Liver (tissue), 9 donors: ENCODE results near the gene IMPDH2. TPM values are rescaled to one million over a fixed set of nuclear protein-coding genes. Genes with fewer than 3 reads are reported as not detected.

Experiments
- DNase-seq: peaks from one replicate; pipeline ENCODE4 v3.0.0-alpha.2; 2017; ENCODE audit warnings: low spot score
- H3K27ac ChIP-seq, 2 donors: one replicate each; pipeline ENCODE4 v1.7.0; 2013; ENCODE audit warnings: inconsistent platforms in 2 of 2, low read length in 2 of 2, control low read depth in 1 of 2, low read depth in 1 of 2, mild to moderate bottlenecking in 1 of 2
- H3K27me3 ChIP-seq, 4 donors: one replicate each; pipeline versions ENCODE4 v1.6.1 to v1.7.0; 2013; ENCODE audit warnings: low read length in 3 of 4, inconsistent platforms in 1 of 4, mild to moderate bottlenecking in 1 of 4, moderate library complexity in 1 of 4; ENCODE audit not compliant: control insufficient read depth in 4 of 4, insufficient read depth in 4 of 4
- H3K36me3 ChIP-seq, 4 donors: one replicate each; pipeline versions ENCODE4 v1.6.1 to v1.7.0; 2013; ENCODE audit warnings: low read length in 3 of 4, mild to moderate bottlenecking in 3 of 4, low read depth in 1 of 4, moderate library complexity in 1 of 4; ENCODE audit not compliant: control insufficient read depth in 4 of 4, insufficient read depth in 3 of 4
- H3K4me1 ChIP-seq, 4 donors: one replicate each; pipeline versions ENCODE4 v1.6.1 to v1.7.0; 2013; ENCODE audit warnings: low read length in 3 of 4, mild to moderate bottlenecking in 3 of 4, moderate library complexity in 1 of 4; ENCODE audit not compliant: control insufficient read depth in 4 of 4, insufficient read depth in 4 of 4
- H3K4me3 ChIP-seq, 3 donors: one replicate each; pipeline versions ENCODE4 v1.6.1 to v1.7.0; 2013; ENCODE audit warnings: low read length in 3 of 3, control low read depth in 1 of 3, low read depth in 1 of 3, mild to moderate bottlenecking in 1 of 3
- H3K9ac ChIP-seq, 2 donors: one replicate each; pipeline ENCODE4 v1.7.0; 2013; ENCODE audit warnings: low read length in 2 of 2, mild to moderate bottlenecking in 2 of 2, moderate library complexity in 2 of 2, control low read depth in 1 of 2, low read depth in 1 of 2
- H3K9me3 ChIP-seq, 4 donors: one replicate each; pipeline versions ENCODE4 v1.6.1 to v1.7.0; 2013; ENCODE audit warnings: low read length in 3 of 4; ENCODE audit not compliant: control insufficient read depth in 4 of 4
- EGR1 ChIP-seq, 2 donors: IDR thresholded peaks; 2 replicates each; pipeline ENCODE4 v1.6.1; 2016 to 2018; ENCODE audit warnings: antibody characterized with exemption in 2 of 2, low read depth in 2 of 2
- FOXA1 ChIP-seq: IDR thresholded peaks from 2 replicates; pipeline ENCODE4 v1.6.1; 2016; ENCODE audit warnings: antibody characterized with exemption
- FOXA2 ChIP-seq: IDR thresholded peaks from 2 replicates; pipeline ENCODE4 v1.6.1; 2016; ENCODE audit warnings: antibody characterized with exemption
- GABPA ChIP-seq, 2 donors: IDR thresholded peaks in 1 of 2; conservative IDR thresholded peaks in 1 of 2; 2 replicates each; pipeline ENCODE4 v1.6.1; 2016; ENCODE audit warnings: antibody characterized with exemption in 2 of 2, mild to moderate bottlenecking in 1 of 2, moderate library complexity in 1 of 2
- HNF4G ChIP-seq: IDR thresholded peaks from 2 replicates; pipeline ENCODE4 v1.6.1; 2016; ENCODE audit warnings: antibody characterized with exemption
- JUND ChIP-seq, 2 donors: IDR thresholded peaks; 2 replicates each; pipeline ENCODE4 v1.6.1; 2016; ENCODE audit warnings: antibody characterized with exemption in 2 of 2
- RAD21 ChIP-seq, 2 donors: IDR thresholded peaks; 2 replicates each; pipeline ENCODE4 v1.6.1; 2016; ENCODE audit warnings: antibody characterized with exemption in 2 of 2, mild to moderate bottlenecking in 2 of 2
- RXRA ChIP-seq, 2 donors: IDR thresholded peaks; 2 replicates each; pipeline ENCODE4 v1.6.1; 2017 to 2018; ENCODE audit warnings: antibody characterized with exemption in 2 of 2, mild to moderate bottlenecking in 1 of 2
- SP1 ChIP-seq: IDR thresholded peaks from 2 replicates; pipeline ENCODE4 v1.6.1; 2018; ENCODE audit warnings: antibody characterized with exemption, mild to moderate bottlenecking
- YY1 ChIP-seq: IDR thresholded peaks from 2 replicates; pipeline ENCODE4 v1.6.1; 2016; ENCODE audit warnings: antibody characterized with exemption, mild to moderate bottlenecking
- WGBS: extraction: QIAGEN DNeasy Blood & Tissue Kit; methylation state at CpG from one replicate; pipeline ENCODE4 v1.1.7; 2013; 5-methylcytosine and 5-hydroxymethylcytosine counted together
- polyA plus RNA-seq, 2 donors: library from polyadenylated mRNA; stranded (reverse) in 1 of 2; unstranded in 1 of 2; fragments of 200-250 nt in 1 of 2; fragments of >200 nt in 1 of 2; fragmentation: Nextera tagmentation in 1 of 2; extraction: Ambion mirVana in 1 of 2; gene quantifications; one replicate each; pipeline versions ENCODE4 v1.2.1 to v1.2.3, GENCODE V29; 2013 to 2015
- total RNA-seq, 2 donors: library from RNA; depleted of rRNA; stranded (reverse); fragments of >200 nt; gene quantifications; one replicate each; pipeline ENCODE4 v1.2.3, GENCODE V29; 2014
- TF ChIP-seq, protein P1 (sequence below): IDR thresholded peaks from 2 replicates; pipeline ENCODE4 v1.6.1; 2016; ENCODE audit warnings: antibody characterized with exemption
- TF ChIP-seq, protein P2 (sequence below): IDR thresholded peaks from 2 replicates; pipeline ENCODE4 v1.6.1; 2016; ENCODE audit warnings: antibody characterized with exemption
- TF ChIP-seq, protein P3 (sequence below): IDR thresholded peaks from 2 replicates; pipeline ENCODE4 v1.6.1; 2016; ENCODE audit warnings: antibody characterized with exemption
- TF ChIP-seq, protein P4 (sequence below): fragments of 150-350 bp; IDR thresholded peaks from 2 replicates; pipeline ENCODE4 v1.5.1; 2017; ENCODE audit warnings: improper control_type of control experiment, low read depth, low read length; ENCODE audit not compliant: missing input control
- donor health status: healthy.
- donor health status: healthy.
- donor health status: healthy.
- donor health status: healthy.
- donor health status: healthy.

Gene IMPDH2
- total and polyA plus RNA-seq, 4 donors: 20.9 to 182 (median 39.7) TPM

DNA sequence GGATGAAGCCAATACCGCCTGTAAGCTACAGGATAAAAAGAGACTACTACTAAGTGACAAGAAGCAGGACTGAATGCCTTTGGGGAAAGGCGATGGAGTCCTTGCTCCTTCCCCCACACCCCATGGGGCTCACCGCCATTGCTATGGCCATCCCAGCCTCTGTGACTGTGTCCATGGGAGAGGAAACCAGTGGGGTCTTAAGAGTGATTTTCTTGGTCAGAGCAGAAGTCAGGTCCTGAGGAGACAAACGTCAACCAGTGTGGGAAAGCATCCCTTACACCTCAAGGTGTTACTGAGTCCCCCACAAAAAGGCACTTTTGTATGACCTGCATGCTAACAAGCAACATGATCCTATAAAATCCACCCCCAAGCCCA lies 913 bp downstream of the IMPDH2 start:
- Histone ChIP-seq H3K9ac (peak overlapping the region in 1 of 2 donors; percentile 81), H3K4me1 (peaks cover 3 to 23% (median 15%) of the 10 kb centered on the region in 4 donors), H3K9me3 (no peaks in the 10 kb centered on the region), H3K4me3 (peak overlapping the region in 2 of 3 donors; percentile 73 to 75), H3K27ac (peak overlapping the region; percentile 96), H3K27me3 (no peaks in the 10 kb centered on the region), H3K36me3 (peaks cover 0 to 54% (median 42%) of the 10 kb centered on the region in 4 donors)
- TF ChIP-seq SP1: no peak
- TF ChIP-seq, protein P1, sequence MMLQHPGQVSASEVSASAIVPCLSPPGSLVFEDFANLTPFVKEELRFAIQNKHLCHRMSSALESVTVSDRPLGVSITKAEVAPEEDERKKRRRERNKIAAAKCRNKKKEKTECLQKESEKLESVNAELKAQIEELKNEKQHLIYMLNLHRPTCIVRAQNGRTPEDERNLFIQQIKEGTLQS: no peak
- no peak for TF ChIP-seq HNF4G
- TF ChIP-seq EGR1 (IDR thresholded peaks at IDR 0.05; ENCODE audit: low read depth in 2 of 2): no peak
- no peak for TF ChIP-seq RAD21 (IDR thresholded peaks at IDR 0.05)
- 86% methylated on average over 4 of the region's 4 CpGs for WGBS
- no peak for DNase-seq

DNA sequence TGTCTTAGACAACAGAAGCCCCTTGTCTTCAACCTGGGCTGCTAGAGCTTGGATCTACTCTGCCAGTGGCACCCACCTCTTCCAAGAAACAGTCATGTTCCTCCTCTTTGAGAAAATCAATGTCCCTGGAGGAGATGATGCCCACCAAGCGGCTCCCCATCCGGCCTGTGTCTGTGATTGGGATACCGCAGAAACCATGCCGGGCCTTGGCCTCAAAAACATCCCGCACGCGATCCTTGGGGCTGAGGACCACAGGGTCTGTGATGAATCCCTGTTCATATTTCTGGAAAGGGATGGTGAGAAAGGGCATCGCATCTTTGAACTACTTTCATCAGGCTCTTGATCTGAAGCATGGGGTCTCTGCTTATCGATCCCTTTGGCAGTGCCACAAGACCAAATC lies 1.6 kb downstream of the IMPDH2 start:
- H3K4me3 ChIP-seq: no peak overlapping the region
- DNase-seq: no peak
- H3K36me3 ChIP-seq: peaks cover 0 to 51% (median 37%) of the 10 kb centered on the region in 4 donors
- TF ChIP-seq, protein P2, sequence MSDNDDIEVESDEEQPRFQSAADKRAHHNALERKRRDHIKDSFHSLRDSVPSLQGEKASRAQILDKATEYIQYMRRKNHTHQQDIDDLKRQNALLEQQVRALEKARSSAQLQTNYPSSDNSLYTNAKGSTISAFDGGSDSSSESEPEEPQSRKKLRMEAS: no peak
- H3K27me3 ChIP-seq: no peaks in the 10 kb centered on the region
- WGBS: 97% methylated on average over 9 of the region's 9 CpGs
- peaks cover 6 to 30% (median 21%) of the 10 kb centered on the region in 4 donors for H3K4me1 ChIP-seq
- no peak overlapping the region for H3K27ac ChIP-seq
- H3K9me3 ChIP-seq: no peaks in the 10 kb centered on the region
- H3K9ac ChIP-seq: no peak overlapping the region

DNA sequence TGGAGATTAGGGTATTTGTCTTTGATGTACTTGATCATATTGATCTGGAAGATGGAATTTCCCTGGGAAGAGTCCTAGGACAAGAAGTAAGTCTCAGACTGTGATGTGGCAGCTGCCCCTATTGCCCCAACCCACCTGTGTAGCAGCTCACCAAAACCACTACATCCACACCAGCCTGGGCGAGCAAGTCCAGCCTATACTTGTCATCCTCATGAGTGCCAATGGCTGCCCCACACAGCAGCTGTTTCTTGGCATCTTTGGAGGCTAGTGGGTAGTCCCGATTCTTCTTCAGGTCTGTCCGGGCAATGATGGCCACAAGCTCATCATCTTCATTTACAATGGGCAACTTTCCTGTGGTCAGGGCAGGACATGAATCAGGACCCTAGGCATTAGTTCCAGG lies 2.7 kb downstream of the IMPDH2 start:
- Histone ChIP-seq H3K4me3 (no peak overlapping the region), H3K27ac (no peak overlapping the region), H3K9me3 (no peaks in the 10 kb centered on the region), H3K27me3 (no peaks in the 10 kb centered on the region), H3K9ac (no peak overlapping the region), H3K4me1 (peaks cover 6 to 33% (median 25%) of the 10 kb centered on the region in 4 donors), H3K36me3 (peaks cover 0 to 40% (median 26%) of the 10 kb centered on the region in 4 donors)
- WGBS: 95% methylated on average over 3 of the region's 3 CpGs
- no peak for DNase-seq
- TF ChIP-seq HNF4G: no peak
- TF ChIP-seq EGR1 (IDR thresholded peaks at IDR 0.05; ENCODE audit: low read depth in 2 of 2): no peak
- no peak for TF ChIP-seq RXRA (IDR thresholded peaks at IDR 0.05)
- no peak for TF ChIP-seq RAD21 (IDR thresholded peaks at IDR 0.05)
- no peak for TF ChIP-seq JUND (IDR thresholded peaks at IDR 0.05)
- TF ChIP-seq, protein P3, sequence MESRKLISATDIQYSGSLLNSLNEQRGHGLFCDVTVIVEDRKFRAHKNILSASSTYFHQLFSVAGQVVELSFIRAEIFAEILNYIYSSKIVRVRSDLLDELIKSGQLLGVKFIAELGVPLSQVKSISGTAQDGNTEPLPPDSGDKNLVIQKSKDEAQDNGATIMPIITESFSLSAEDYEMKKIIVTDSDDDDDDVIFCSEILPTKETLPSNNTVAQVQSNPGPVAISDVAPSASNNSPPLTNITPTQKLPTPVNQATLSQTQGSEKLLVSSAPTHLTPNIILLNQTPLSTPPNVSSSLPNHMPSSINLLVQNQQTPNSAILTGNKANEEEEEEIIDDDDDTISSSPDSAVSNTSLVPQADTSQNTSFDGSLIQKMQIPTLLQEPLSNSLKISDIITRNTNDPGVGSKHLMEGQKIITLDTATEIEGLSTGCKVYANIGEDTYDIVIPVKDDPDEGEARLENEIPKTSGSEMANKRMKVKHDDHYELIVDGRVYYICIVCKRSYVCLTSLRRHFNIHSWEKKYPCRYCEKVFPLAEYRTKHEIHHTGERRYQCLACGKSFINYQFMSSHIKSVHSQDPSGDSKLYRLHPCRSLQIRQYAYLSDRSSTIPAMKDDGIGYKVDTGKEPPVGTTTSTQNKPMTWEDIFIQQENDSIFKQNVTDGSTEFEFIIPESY: no peak
- no peak for TF ChIP-seq SP1
- no peak for TF ChIP-seq FOXA2
- TF ChIP-seq GABPA (IDR thresholded peaks at IDR 0.05 in 1 of 2, conservative IDR thresholded peaks at IDR 0.05 in 1 of 2): no peak
- no peak for TF ChIP-seq YY1
- TF ChIP-seq, protein P4, sequence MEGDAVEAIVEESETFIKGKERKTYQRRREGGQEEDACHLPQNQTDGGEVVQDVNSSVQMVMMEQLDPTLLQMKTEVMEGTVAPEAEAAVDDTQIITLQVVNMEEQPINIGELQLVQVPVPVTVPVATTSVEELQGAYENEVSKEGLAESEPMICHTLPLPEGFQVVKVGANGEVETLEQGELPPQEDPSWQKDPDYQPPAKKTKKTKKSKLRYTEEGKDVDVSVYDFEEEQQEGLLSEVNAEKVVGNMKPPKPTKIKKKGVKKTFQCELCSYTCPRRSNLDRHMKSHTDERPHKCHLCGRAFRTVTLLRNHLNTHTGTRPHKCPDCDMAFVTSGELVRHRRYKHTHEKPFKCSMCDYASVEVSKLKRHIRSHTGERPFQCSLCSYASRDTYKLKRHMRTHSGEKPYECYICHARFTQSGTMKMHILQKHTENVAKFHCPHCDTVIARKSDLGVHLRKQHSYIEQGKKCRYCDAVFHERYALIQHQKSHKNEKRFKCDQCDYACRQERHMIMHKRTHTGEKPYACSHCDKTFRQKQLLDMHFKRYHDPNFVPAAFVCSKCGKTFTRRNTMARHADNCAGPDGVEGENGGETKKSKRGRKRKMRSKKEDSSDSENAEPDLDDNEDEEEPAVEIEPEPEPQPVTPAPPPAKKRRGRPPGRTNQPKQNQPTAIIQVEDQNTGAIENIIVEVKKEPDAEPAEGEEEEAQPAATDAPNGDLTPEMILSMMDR: no peak
- TF ChIP-seq, protein P2: no peak
- TF ChIP-seq FOXA1: no peak
